ENCODE results near the gene CAPN14. TPM values are rescaled to one million over a fixed set of nuclear protein-coding genes. Genes with fewer than 3 reads are reported as not detected.

Gene CAPN14
- total and polyA plus RNA-seq, 2 of the 4 experiments (the other 2 are of a cell fraction): under 0.01 to 0.09 TPM

DNA sequence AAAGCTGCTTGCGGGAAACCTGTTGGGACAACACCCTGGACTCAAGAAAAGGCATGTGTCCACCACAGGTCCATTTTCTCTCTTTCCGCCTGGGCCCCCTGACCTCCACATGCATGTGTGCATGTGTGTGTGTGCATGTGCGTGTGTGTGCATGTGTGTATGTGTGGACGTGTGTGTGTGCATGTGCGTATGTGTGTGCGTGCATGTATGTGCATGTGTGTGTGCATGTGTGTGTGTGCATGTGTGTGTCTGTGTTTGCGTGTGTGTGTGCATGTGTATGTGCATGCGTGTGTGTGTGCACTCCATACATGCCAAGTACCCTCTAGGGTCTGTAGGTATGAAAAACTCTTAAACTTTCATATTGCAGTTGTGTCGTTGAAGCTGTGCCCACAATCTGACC is 16.3 kb downstream of the CAPN14 start:
- H2BK20ac ChIP-seq (ENCODE audit: low read depth, low read length): no peak overlapping the region
- no peak overlapping the region for H3K14ac ChIP-seq (replicated peaks; ENCODE audit: low read depth, low read length)
- intact Hi-C loops (cut with micrococcal nuclease): no loop called here
- H3K4me2 ChIP-seq (ENCODE audit: low read depth, low read length): no peak overlapping the region
- peak overlapping the region; percentile 63 for H2AFZ ChIP-seq (replicated peaks; ENCODE audit: low read length, poor library complexity)
- no peaks in the 10 kb centered on the region for H3K4me1 ChIP-seq (ENCODE audit: control insufficient read depth, insufficient read depth, low read length)
- no peaks in the 10 kb centered on the region for H3K9me1 ChIP-seq (ENCODE audit: insufficient read depth, low read length)
- no peak overlapping the region for H2BK120ac ChIP-seq (ENCODE audit: low read depth, low read length)
- no peak overlapping the region for H3K4ac ChIP-seq (ENCODE audit: low read depth, low read length)
- in situ Hi-C loops (cut with MboI; ENCODE audit: low sequenced_read_pairs): no loop called here
- H4K5ac ChIP-seq (ENCODE audit: low read depth, low read length): no peak overlapping the region
- whole genome bisulfite sequencing, 2 experiments (ENCODE audit: extremely low coverage in 2 of 2, insufficient read length in 1 of 2): 87% methylated on average over 3 of the region's 9 CpGs; no CpG with 5 or more reads in 1 of the 2 experiments
- POLR2A ChIA-PET (ENCODE audit: unreplicated experiment): no interaction called here
- no TSS peak for BruUV-seq (replicated peaks)
- peak overlapping the region; percentile 42 for H2BK5ac ChIP-seq (ENCODE audit: low read depth, low read length, poor library complexity, severe bottlenecking)
- no peak overlapping the region for H3K23ac ChIP-seq (ENCODE audit: low read depth, low read length)
- dilution Hi-C loops (cut with HindIII; ENCODE audit: low sequenced_read_pairs, unreplicated experiment): no loop called here
- no peaks in the 10 kb centered on the region for H3K36me3 ChIP-seq (ENCODE audit: control insufficient read depth, insufficient read depth, low read length)
- no peak overlapping the region for H3K27ac ChIP-seq (ENCODE audit: insufficient read depth, low read length)
- DNase-seq (no peak), ATAC-seq (ENCODE audit: low read depth) (no peak)
- no peak overlapping the region for H3K9ac ChIP-seq (ENCODE audit: low read depth, low read length)
- H3K18ac ChIP-seq (ENCODE audit: low read depth, low read length): no peak overlapping the region
- H3K27me3 ChIP-seq (ENCODE audit: control insufficient read depth, insufficient read depth, low read length): peaks cover 14% of the 10 kb centered on the region
- H4K20me1 ChIP-seq (ENCODE audit: insufficient read depth, low read length): no peaks in the 10 kb centered on the region
- CTCF ChIA-PET: no interaction called here
- H2AK5ac ChIP-seq (ENCODE audit: low read depth, low read length): no peak overlapping the region
- no peak for TF ChIP-seq CEBPB (IDR thresholded peaks at IDR 0.05; ENCODE audit: low read depth, low read length)
- no peak for TF ChIP-seq RFX5 (IDR thresholded peaks at IDR 0.05; ENCODE audit: low read depth, low read length)
- no peak for TF ChIP-seq FOS (IDR thresholded peaks at IDR 0.05; ENCODE audit: low read depth, low read length)
- TF ChIP-seq, protein P1, sequence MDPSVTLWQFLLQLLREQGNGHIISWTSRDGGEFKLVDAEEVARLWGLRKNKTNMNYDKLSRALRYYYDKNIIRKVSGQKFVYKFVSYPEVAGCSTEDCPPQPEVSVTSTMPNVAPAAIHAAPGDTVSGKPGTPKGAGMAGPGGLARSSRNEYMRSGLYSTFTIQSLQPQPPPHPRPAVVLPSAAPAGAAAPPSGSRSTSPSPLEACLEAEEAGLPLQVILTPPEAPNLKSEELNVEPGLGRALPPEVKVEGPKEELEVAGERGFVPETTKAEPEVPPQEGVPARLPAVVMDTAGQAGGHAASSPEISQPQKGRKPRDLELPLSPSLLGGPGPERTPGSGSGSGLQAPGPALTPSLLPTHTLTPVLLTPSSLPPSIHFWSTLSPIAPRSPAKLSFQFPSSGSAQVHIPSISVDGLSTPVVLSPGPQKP (IDR thresholded peaks at IDR 0.05; ENCODE audit: borderline replicate concordance, low read depth, low read length): no peak
- TF ChIP-seq, protein P2, sequence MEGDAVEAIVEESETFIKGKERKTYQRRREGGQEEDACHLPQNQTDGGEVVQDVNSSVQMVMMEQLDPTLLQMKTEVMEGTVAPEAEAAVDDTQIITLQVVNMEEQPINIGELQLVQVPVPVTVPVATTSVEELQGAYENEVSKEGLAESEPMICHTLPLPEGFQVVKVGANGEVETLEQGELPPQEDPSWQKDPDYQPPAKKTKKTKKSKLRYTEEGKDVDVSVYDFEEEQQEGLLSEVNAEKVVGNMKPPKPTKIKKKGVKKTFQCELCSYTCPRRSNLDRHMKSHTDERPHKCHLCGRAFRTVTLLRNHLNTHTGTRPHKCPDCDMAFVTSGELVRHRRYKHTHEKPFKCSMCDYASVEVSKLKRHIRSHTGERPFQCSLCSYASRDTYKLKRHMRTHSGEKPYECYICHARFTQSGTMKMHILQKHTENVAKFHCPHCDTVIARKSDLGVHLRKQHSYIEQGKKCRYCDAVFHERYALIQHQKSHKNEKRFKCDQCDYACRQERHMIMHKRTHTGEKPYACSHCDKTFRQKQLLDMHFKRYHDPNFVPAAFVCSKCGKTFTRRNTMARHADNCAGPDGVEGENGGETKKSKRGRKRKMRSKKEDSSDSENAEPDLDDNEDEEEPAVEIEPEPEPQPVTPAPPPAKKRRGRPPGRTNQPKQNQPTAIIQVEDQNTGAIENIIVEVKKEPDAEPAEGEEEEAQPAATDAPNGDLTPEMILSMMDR (conservative IDR thresholded peaks at IDR 0.05; ENCODE audit: low read depth, low read length): no peak
- TF ChIP-seq BHLHE40 (IDR thresholded peaks at IDR 0.05; ENCODE audit: low read depth, low read length): no peak
- no peak for TF ChIP-seq MAZ (IDR thresholded peaks at IDR 0.05; ENCODE audit: borderline replicate concordance, low read depth, low read length)
- no peak for TF ChIP-seq MAFK (IDR thresholded peaks at IDR 0.05; ENCODE audit: low read depth, low read length)
- no peak for TF ChIP-seq RCOR1 (IDR thresholded peaks at IDR 0.05; ENCODE audit: insufficient replicate concordance, low read length)
- TF ChIP-seq POLR2A (IDR thresholded peaks at IDR 0.05; ENCODE audit: low read depth, low read length): no peak
- no peak for TF ChIP-seq CHD1 (IDR thresholded peaks at IDR 0.05; ENCODE audit: low read depth, low read length)
- TF ChIP-seq, protein P3, sequence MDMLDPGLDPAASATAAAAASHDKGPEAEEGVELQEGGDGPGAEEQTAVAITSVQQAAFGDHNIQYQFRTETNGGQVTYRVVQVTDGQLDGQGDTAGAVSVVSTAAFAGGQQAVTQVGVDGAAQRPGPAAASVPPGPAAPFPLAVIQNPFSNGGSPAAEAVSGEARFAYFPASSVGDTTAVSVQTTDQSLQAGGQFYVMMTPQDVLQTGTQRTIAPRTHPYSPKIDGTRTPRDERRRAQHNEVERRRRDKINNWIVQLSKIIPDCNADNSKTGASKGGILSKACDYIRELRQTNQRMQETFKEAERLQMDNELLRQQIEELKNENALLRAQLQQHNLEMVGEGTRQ (IDR thresholded peaks at IDR 0.05; ENCODE audit: low read depth, low read length): no peak
- no peak for TF ChIP-seq RAD21 (IDR thresholded peaks at IDR 0.05; ENCODE audit: low read length)
- TF ChIP-seq SMC3 (IDR thresholded peaks at IDR 0.05; ENCODE audit: low read depth, low read length): no peak
- TF ChIP-seq MXI1 (IDR thresholded peaks at IDR 0.05; ENCODE audit: borderline replicate concordance, low read depth, low read length): no peak
- no peak overlapping the region for H3K4me3 ChIP-seq (ENCODE audit: insufficient read depth, low read depth, low read length)
- no peaks in the 10 kb centered on the region for H3K79me1 ChIP-seq (ENCODE audit: low read depth in 1 of 2, low read length in 2 of 2)
- H4K8ac ChIP-seq (ENCODE audit: low read depth in 2 of 2, low read length in 2 of 2): no peak overlapping the region
- H3K9me3 ChIP-seq (ENCODE audit: control insufficient read depth, insufficient read depth, low read length): no peaks in the 10 kb centered on the region
- H2BK15ac ChIP-seq (ENCODE audit: low read depth, low read length): no peak overlapping the region
- H2AK9ac ChIP-seq (replicated peaks; ENCODE audit: low read depth, low read length, poor library complexity): no peak overlapping the region
- no peak overlapping the region for H4K91ac ChIP-seq (ENCODE audit: insufficient read depth, low read depth, low read length)
- no peak overlapping the region for H3K56ac ChIP-seq (ENCODE audit: extremely low read depth, insufficient read depth, low read length)
